ENCODE results near the gene TMEM98. TPM values are rescaled to one million over a fixed set of nuclear protein-coding genes. Genes with fewer than 3 reads are reported as not detected.

The TMEM98 gene
- total and polyA plus RNA-seq, 2 of the 4 experiments (the other 2 are of a cell fraction) = 173 to 195 TPM

GRCh38 chr17:32988481-32989101, 60.6 kb downstream of the TMEM98 start:
- WGBS, 2 experiments (ENCODE audit: extremely low coverage in 2 of 2, insufficient read length in 1 of 2) = no CpG with 5 or more reads among the region's 3 CpGs
- no TSS peak for BruUV-seq (replicated peaks)
- DNase-seq = no peak

More at GRCh38 chr17:32988481-32989101, 60.6 kb downstream of the TMEM98 start:
- no peaks in the 10 kb centered on the region for H3K36me3 ChIP-seq (ENCODE audit: control insufficient read depth, insufficient read depth, low read length)
- H2BK5ac ChIP-seq (ENCODE audit: low read depth, low read length, poor library complexity, severe bottlenecking) = no peak overlapping the region
- no peaks in the 10 kb centered on the region for H3K4me1 ChIP-seq (ENCODE audit: control insufficient read depth, insufficient read depth, low read length)
- H2BK15ac ChIP-seq (ENCODE audit: low read depth, low read length) = no peak overlapping the region
- H3K9ac ChIP-seq (ENCODE audit: low read depth, low read length) = no peak overlapping the region
- no peaks in the 10 kb centered on the region; the same call in 1 of the 2 replicates for H4K20me1 ChIP-seq (ENCODE audit: insufficient read depth, low read length)
- no peak overlapping the region for H2AK9ac ChIP-seq (replicated peaks; ENCODE audit: low read depth, low read length, poor library complexity)
- no peaks in the 10 kb centered on the region for H3K9me1 ChIP-seq (ENCODE audit: insufficient read depth, low read length)
- H2BK120ac ChIP-seq (ENCODE audit: low read depth, low read length) = no peak overlapping the region
- no peak overlapping the region for H2AK5ac ChIP-seq (ENCODE audit: low read depth, low read length)
- POLR2A ChIA-PET (ENCODE audit: unreplicated experiment) = no interaction called here
- H3K79me1 ChIP-seq (ENCODE audit: low read depth in 1 of 2, low read length in 2 of 2) = no peaks in the 10 kb centered on the region
- dilution Hi-C loops (cut with HindIII; ENCODE audit: low sequenced_read_pairs, unreplicated experiment) = no loop called here
- H3K27me3 ChIP-seq (ENCODE audit: control insufficient read depth, insufficient read depth, low read length) = peaks cover 2% of the 10 kb centered on the region; the same call in 1 of the 2 replicates
- intact Hi-C loops (cut with micrococcal nuclease) = no loop called here
- CTCF ChIA-PET = no interaction called here
- no peak overlapping the region for H4K5ac ChIP-seq (ENCODE audit: low read depth, low read length)
- H2AFZ ChIP-seq (replicated peaks; ENCODE audit: low read length, poor library complexity) = no peak overlapping the region
- no peak overlapping the region for H2BK20ac ChIP-seq (ENCODE audit: low read depth, low read length)
- no peak overlapping the region for H3K56ac ChIP-seq (ENCODE audit: extremely low read depth, insufficient read depth, low read length)
- no peak for TF ChIP-seq NFE2L2 (IDR thresholded peaks at IDR 0.05; ENCODE audit: low read depth, low read length)
- TF ChIP-seq CEBPB (IDR thresholded peaks at IDR 0.05; ENCODE audit: low read depth, low read length) = no peak
- TF ChIP-seq CTCF (conservative IDR thresholded peaks at IDR 0.05; ENCODE audit: low read depth, low read length) = no peak
- TF ChIP-seq RAD21 (IDR thresholded peaks at IDR 0.05; ENCODE audit: low read length) = no peak
- TF ChIP-seq RFX5 (IDR thresholded peaks at IDR 0.05; ENCODE audit: low read depth, low read length) = no peak
- no peak for TF ChIP-seq POLR2A (IDR thresholded peaks at IDR 0.05; ENCODE audit: low read depth, low read length)
- TF ChIP-seq ELK1 (IDR thresholded peaks at IDR 0.05; ENCODE audit: borderline replicate concordance, low read depth, low read length) = no peak
- no peak for TF ChIP-seq FOS (IDR thresholded peaks at IDR 0.05; ENCODE audit: low read depth, low read length)
- no peak for TF ChIP-seq MXI1 (IDR thresholded peaks at IDR 0.05; ENCODE audit: borderline replicate concordance, low read depth, low read length)
- no peak for TF ChIP-seq RCOR1 (IDR thresholded peaks at IDR 0.05; ENCODE audit: insufficient replicate concordance, low read length)
- TF ChIP-seq USF2 (IDR thresholded peaks at IDR 0.05; ENCODE audit: low read depth, low read length) = no peak
- no peak for TF ChIP-seq BHLHE40 (IDR thresholded peaks at IDR 0.05; ENCODE audit: low read depth, low read length)
- H3K4ac ChIP-seq (ENCODE audit: low read depth, low read length) = no peak overlapping the region
- no peak for ATAC-seq (ENCODE audit: low read depth)
- 0 out of 2 replicates have a peak, but pooled peaks cover 3% of the 10 kb centered on the region for H3K9me3 ChIP-seq (ENCODE audit: control insufficient read depth, insufficient read depth, low read length)
- no peak overlapping the region for H3K18ac ChIP-seq (ENCODE audit: low read depth, low read length)
- H3K23ac ChIP-seq (ENCODE audit: low read depth, low read length) = no peak overlapping the region
- no peak overlapping the region for H3K4me2 ChIP-seq (ENCODE audit: low read depth, low read length)
- H3K27ac ChIP-seq (ENCODE audit: insufficient read depth, low read length) = no peak overlapping the region
- H4K8ac ChIP-seq (ENCODE audit: low read depth in 2 of 2, low read length in 2 of 2) = no peak overlapping the region
- H4K91ac ChIP-seq (ENCODE audit: insufficient read depth, low read depth, low read length) = no peak overlapping the region
- in situ Hi-C loops (cut with MboI; ENCODE audit: low sequenced_read_pairs) = no loop called here
- H3K4me3 ChIP-seq (ENCODE audit: insufficient read depth, low read depth, low read length) = no peak overlapping the region
- H3K14ac ChIP-seq (replicated peaks; ENCODE audit: low read depth, low read length) = no peak overlapping the region

Measured in IMR-90 (cell line).